GM19372 (cell line): ENCODE measurements around the gene PAQR7.
A peak's percentile ranks its signal among the peaks of the same experiment; 100 is the strongest.

Source experiments
- ATAC-seq: cut with Tn5 transposase; IDR thresholded peaks from one replicate; pipeline ENCODE4 v1.9.1; 2021; ENCODE audit warnings: mild to moderate bottlenecking, low read depth, moderate library complexity; ENCODE audit not compliant: unreplicated experiment

Gene PAQR7

GRCh38 chr1:25903986-25904385 is 28.5 kb upstream of the PAQR7 start:
- ATAC-seq, result no peak

- ATAC-seq, result no peak
Measured at GRCh38 chr1:25902462-25902861, 27.0 kb upstream of the PAQR7 start.

GRCh38 chr1:25900219-25900618 is 24.7 kb upstream of the PAQR7 start:
- ATAC-seq, result no peak

- no peak for ATAC-seq
Measured at GRCh38 chr1:25899792-25900191, 24.3 kb upstream of the PAQR7 start.

GRCh38 chr1:25898223-25899015 is 22.9 kb upstream of the PAQR7 start:
- ATAC-seq, result no peak

- ATAC-seq, result no peak
Measured at GRCh38 chr1:25897754-25898153, 22.2 kb upstream of the PAQR7 start.

- no peak for ATAC-seq
Measured at GRCh38 chr1:25896266-25896665, 20.8 kb upstream of the PAQR7 start.

- peak; percentile 79 for ATAC-seq
Measured at GRCh38 chr1:25895365-25895990, 20.0 kb upstream of the PAQR7 start.

- no peak for ATAC-seq
Measured at GRCh38 chr1:25893116-25893515, 17.6 kb upstream of the PAQR7 start.

GRCh38 chr1:25891606-25892005 is 16.1 kb upstream of the PAQR7 start:
- ATAC-seq, result no peak

GRCh38 chr1:25890239-25891034 is 14.9 kb upstream of the PAQR7 start:
- ATAC-seq, result no peak

GRCh38 chr1:25889470-25889869 is 14.0 kb upstream of the PAQR7 start:
- no peak for ATAC-seq

GRCh38 chr1:25888426-25888987 is 13.0 kb upstream of the PAQR7 start:
- ATAC-seq, result no peak

GRCh38 chr1:25885602-25886001 is 10.1 kb upstream of the PAQR7 start:
- ATAC-seq, result no peak

GRCh38 chr1:25881266-25881665 is 5.8 kb upstream of the PAQR7 start:
- no peak for ATAC-seq

- no peak for ATAC-seq
Measured at GRCh38 chr1:25880518-25880917, 5.0 kb upstream of the PAQR7 start.

GRCh38 chr1:25879675-25880074 is 4.2 kb upstream of the PAQR7 start:
- ATAC-seq, result no peak

GRCh38 chr1:25878690-25879089 is 3.2 kb upstream of the PAQR7 start:
- no peak for ATAC-seq

GRCh38 chr1:25877155-25877554 is 1.6 kb upstream of the PAQR7 start:
- ATAC-seq, result no peak

GRCh38 chr1:25876693-25877077 is 1.2 kb upstream of the PAQR7 start:
- ATAC-seq, result no peak
